Parathyroid adenoma (tissue), 2 donors: ENCODE results near the gene THUMPD2.
"Not testable (repeated sequence)": the region's sequence is repeated elsewhere in the genome, so short reads cannot be mapped to it uniquely, and the experiment has no call there.

Source experiments
- H2AFZ ChIP-seq: fragments of 300-600 bp; sonication (generic); one replicate; pipeline ENCODE4 v1.7.0; 2017; ENCODE audit warnings: antibody characterized with exemption, mild to moderate bottlenecking
- H3K27ac ChIP-seq: fragments of 300-600 bp; sonication (generic); one replicate; pipeline ENCODE4 v1.7.0; 2017
- H3K27me3 ChIP-seq: fragments of 300-600 bp; sonication (generic); one replicate; pipeline ENCODE4 v1.7.0; 2017; ENCODE audit warnings: low read length; ENCODE audit not compliant: control insufficient read depth, insufficient read depth
- H3K36me3 ChIP-seq: fragments of 300-600 bp; sonication (generic); one replicate; pipeline ENCODE4 v1.7.0; 2017; ENCODE audit warnings: low read length; ENCODE audit not compliant: control insufficient read depth, insufficient read depth
- H3K4me1 ChIP-seq: fragments of 300-600 bp; sonication (generic); one replicate; pipeline ENCODE4 v1.7.0; 2017; ENCODE audit warnings: control low read depth
- H3K4me2 ChIP-seq: fragments of 300-600 bp; sonication (generic); one replicate; pipeline ENCODE4 v1.7.0; 2017; ENCODE audit warnings: low read length
- H3K4me3 ChIP-seq: fragments of 300-600 bp; sonication (generic); one replicate; pipeline ENCODE4 v1.7.0; 2017; ENCODE audit warnings: low read depth, low read length
- H3K79me2 ChIP-seq: fragments of 300-600 bp; sonication (generic); one replicate; pipeline ENCODE4 v1.7.0; 2017; ENCODE audit warnings: control low read depth
- H3K9ac ChIP-seq: fragments of 300-600 bp; sonication (generic); one replicate; pipeline ENCODE4 v1.7.0; 2017; ENCODE audit warnings: mild to moderate bottlenecking
- H3K9me3 ChIP-seq: fragments of 300-600 bp; sonication (generic); one replicate; pipeline ENCODE4 v1.7.0; 2017; ENCODE audit warnings: low read length; ENCODE audit not compliant: control insufficient read depth
- CTCF ChIP-seq: fragments of 300-600 bp; sonication (generic); IDR thresholded peaks from one replicate; pipeline ENCODE4 v1.7.0; 2017; ENCODE audit warnings: antibody characterized with exemption, mild to moderate bottlenecking
- donor health status: primary hyperparathyroidism.

THUMPD2 gene

GRCh38 chr2:39803839-39804238 is 24.8 kb upstream of the THUMPD2 start:
- Histone ChIP-seq H3K9ac (no peak overlapping the region), H3K79me2 (no peaks in the 10 kb centered on the region), H3K4me2 (no peak overlapping the region), H3K4me3 (no peak overlapping the region), H3K4me1 (no peaks in the 10 kb centered on the region), H3K27ac (no peak overlapping the region), H3K27me3 (no peaks in the 10 kb centered on the region), H2AFZ (no peak overlapping the region), H3K36me3 (no peaks in the 10 kb centered on the region), H3K9me3 (no peaks in the 10 kb centered on the region)
- no peak for TF ChIP-seq CTCF

GRCh38 chr2:39800752-39801151 is 21.7 kb upstream of the THUMPD2 start:
- no peaks in the 10 kb centered on the region for H3K79me2 ChIP-seq
- no peaks in the 10 kb centered on the region for H3K9me3 ChIP-seq
- TF ChIP-seq CTCF = no peak
- H3K36me3 ChIP-seq = no peaks in the 10 kb centered on the region
- H2AFZ ChIP-seq = no peak overlapping the region
- H3K27ac ChIP-seq = no peak overlapping the region
- no peaks in the 10 kb centered on the region for H3K27me3 ChIP-seq
- H3K4me1 ChIP-seq = no peaks in the 10 kb centered on the region
- H3K4me3 ChIP-seq = no peak overlapping the region
- H3K9ac ChIP-seq = no peak overlapping the region
- no peak overlapping the region for H3K4me2 ChIP-seq

GRCh38 chr2:39796134-39796533 is 17.1 kb upstream of the THUMPD2 start:
- Histone ChIP-seq H2AFZ (no peak overlapping the region), H3K4me1 (no peaks in the 10 kb centered on the region), H3K4me3 (no peak overlapping the region), H3K79me2 (no peaks in the 10 kb centered on the region), H3K27ac (no peak overlapping the region), H3K9me3 (no peaks in the 10 kb centered on the region), H3K4me2 (no peak overlapping the region), H3K27me3 (no peaks in the 10 kb centered on the region), H3K9ac (no peak overlapping the region), H3K36me3 (no peaks in the 10 kb centered on the region)
- TF ChIP-seq CTCF = no peak

DNA sequence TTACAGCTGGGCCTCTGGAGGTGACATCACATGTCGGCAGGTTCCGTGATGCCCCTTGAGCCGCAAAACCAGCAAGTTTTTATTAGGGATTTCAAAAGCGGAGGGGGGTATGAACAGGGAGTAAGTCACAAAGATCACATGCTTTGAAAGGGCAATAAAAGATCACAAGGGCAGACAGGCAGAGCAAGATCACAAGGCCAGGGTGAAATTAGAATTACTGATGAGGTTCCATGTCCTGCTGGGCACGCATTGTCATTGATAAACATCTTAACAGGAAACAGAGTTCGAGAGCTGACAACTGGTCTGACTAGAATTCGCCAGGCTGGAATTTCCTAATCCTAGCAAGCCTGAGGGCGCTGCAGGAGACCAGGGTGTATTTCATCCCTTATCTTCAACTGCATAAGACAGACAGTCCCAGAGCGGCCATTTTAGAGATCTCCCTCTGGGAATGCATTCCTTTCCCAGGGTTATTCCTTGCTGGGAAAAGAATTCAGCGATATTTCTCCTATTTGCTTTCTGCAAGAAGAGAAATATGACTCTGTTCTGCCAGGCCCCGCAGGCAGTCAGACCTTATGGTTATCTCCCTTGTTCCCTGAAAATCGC is 11.3 kb upstream of the THUMPD2 start:
- not testable (repeated sequence) for H3K4me3 ChIP-seq, H2AFZ ChIP-seq, H3K27ac ChIP-seq, H3K4me2 ChIP-seq, H3K79me2 ChIP-seq, H3K4me1 ChIP-seq, H3K27me3 ChIP-seq, H3K36me3 ChIP-seq, H3K9ac ChIP-seq, H3K9me3 ChIP-seq

GRCh38 chr2:39787950-39788349 is 8.9 kb upstream of the THUMPD2 start:
- Histone ChIP-seq H2AFZ (no peak overlapping the region), H3K27ac (no peak overlapping the region), H3K9ac (no peak overlapping the region), H3K4me1 (no peaks in the 10 kb centered on the region), H3K27me3 (no peaks in the 10 kb centered on the region), H3K4me3 (no peak overlapping the region), H3K4me2 (no peak overlapping the region), H3K79me2 (no peaks in the 10 kb centered on the region), H3K9me3 (no peaks in the 10 kb centered on the region), H3K36me3 (no peaks in the 10 kb centered on the region)
- TF ChIP-seq CTCF = no peak
